ENCODE measurements around the gene RRAGB.

The RRAGB gene

GRCh38 chrX:55777596-55777995, 60.0 kb downstream of the RRAGB start:
- DNase-seq: no peak

GRCh38 chrX:55778322-55778721, 60.8 kb downstream of the RRAGB start:
- DNase-seq: no peak

- DNase-seq: no peak
Observed at GRCh38 chrX:55783723-55784122, 66.2 kb downstream of the RRAGB start.

GRCh38 chrX:55787063-55787462, 69.5 kb downstream of the RRAGB start:
- DNase-seq: no peak

GRCh38 chrX:55787727-55788126, 70.2 kb downstream of the RRAGB start:
- no peak for DNase-seq

DNA sequence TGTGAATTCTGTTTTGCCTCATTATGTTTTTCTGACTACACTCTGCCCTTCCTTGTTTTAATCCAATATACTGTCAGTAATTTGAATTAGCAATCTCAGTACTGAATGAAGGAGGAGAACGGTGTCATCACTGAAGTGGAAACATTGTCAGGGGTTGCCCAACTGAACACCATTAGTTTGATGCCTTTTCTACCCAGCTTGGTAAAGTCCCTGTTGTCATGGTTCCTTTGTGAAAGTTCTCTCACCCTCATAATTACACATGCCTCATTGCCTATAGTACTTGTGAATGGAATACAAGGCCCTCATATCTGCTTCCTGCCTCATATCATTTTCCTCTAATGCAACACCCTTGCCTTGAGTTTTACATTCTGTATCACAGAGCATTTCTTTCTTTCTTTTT, 76.9 kb downstream of the RRAGB start:
- DNase-seq: no peak

DNA sequence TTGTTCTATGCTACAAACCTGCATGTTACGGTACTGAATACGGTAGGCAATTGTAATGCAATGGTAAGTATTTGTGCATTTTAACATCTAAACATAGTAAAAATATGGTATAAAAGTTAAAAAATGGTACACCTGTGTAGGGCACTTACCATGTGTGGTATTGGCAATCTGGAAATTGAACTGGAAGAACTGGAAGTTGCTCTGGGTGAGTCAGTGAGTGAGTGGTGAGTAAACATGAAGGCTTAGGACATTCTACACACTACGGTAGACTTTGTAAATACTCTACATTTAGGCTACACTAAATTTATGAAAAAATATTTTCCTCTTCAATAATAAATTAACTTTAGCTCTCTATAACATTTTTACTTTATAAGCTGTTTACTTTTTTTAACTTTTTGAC, 78.9 kb downstream of the RRAGB start:
- DNase-seq: no peak

DNA sequence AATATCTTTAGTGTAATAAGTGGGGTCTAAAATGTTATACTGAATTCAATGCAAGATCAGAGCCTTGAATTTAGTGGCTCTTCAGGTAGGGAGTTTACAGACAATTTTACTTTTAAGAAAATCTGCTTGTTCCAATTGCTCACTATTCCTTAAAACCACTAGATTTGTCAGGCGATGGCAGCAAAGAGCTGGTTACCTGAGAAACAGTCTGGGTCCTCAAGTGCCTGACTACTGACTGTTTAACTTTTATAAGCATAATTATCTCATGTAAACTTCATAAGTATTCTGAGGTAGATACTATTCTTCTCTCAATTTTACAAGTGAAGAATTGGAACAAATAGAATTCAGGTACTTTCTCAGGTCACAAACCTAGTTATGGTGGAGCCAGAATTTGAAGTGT, 84.3 kb downstream of the RRAGB start:
- no peak for DNase-seq

Data from activated naive CD4-positive, alpha-beta T cell treated with anti-CD3 and anti-CD28 coated beads, Interleukin-2, amount 50 U/mL, for 16 hours (primary cell).